H1 (cell line): ENCODE measurements around the gene SEL1L2. TPM values are rescaled to one million over a fixed set of nuclear protein-coding genes. Genes with fewer than 3 reads are reported as not detected.

ENCODE experiments used
- ATF2 ChIP-seq: IDR thresholded peaks from 2 replicates; pipeline ENCODE4 v1.6.1; 2012; ENCODE audit warnings: low read length, inconsistent platforms
- GTF2F1 ChIP-seq: IDR thresholded peaks from 2 replicates; pipeline ENCODE4 v1.6.1; 2012; ENCODE audit warnings: low read depth, low read length, improper control_type of control experiment, borderline replicate concordance
- SRF ChIP-seq: IDR thresholded peaks from 2 replicates; pipeline ENCODE4 v1.6.1; 2011; ENCODE audit warnings: mild to moderate bottlenecking, low read depth, low read length, moderate library complexity
- USF2 ChIP-seq: IDR thresholded peaks from 2 replicates; pipeline ENCODE4 v1.6.1; 2011; ENCODE audit warnings: low read length, improper control_type of control experiment
- YY1 ChIP-seq: IDR thresholded peaks from 2 replicates; pipeline ENCODE4 v1.6.1; 2011; ENCODE audit warnings: low read depth, mild to moderate bottlenecking, low read length
- polyA plus RNA-seq, 7 experiments: library from polyadenylated mRNA; depleted of rRNA in 3 of 7; stranded (reverse) in 5 of 7; unstranded in 2 of 7; fragments of >200 nt in 5 of 7; fragments of 200-250 nt in 2 of 7; gene quantifications; 1 replicate in 5 of 7; 2 replicates in 1 of 7; 4 replicates in 1 of 7; pipeline versions ENCODE4 v1.2.1 to v1.2.3, GENCODE V29; 2011 to 2013; ENCODE audit warnings: missing spikeins in 2 of 7, mixed read lengths in 2 of 7
- total RNA-seq: library from RNA; stranded (reverse); fragmentation: NEBNext Ultra II Directional; extraction: Animal tissue kit (Norgen Biotek cat#: 25700); gene quantifications from 2 replicates; pipeline ENCODE4 v1.2.1, GENCODE V29; 2021

The SEL1L2 gene
- total and polyA plus RNA-seq, 2 of the 8 experiments (the other 6 are each of a cell fraction or from before 2014, with no cell fraction given) = not detected

GRCh38 chr20:13858439-13858838, 132.0 kb downstream of the SEL1L2 start (continued):
- no peak for TF ChIP-seq GTF2F1
- no peak for TF ChIP-seq SRF
- TF ChIP-seq YY1 = no peak
- no peak for TF ChIP-seq USF2
- no peak for TF ChIP-seq ATF2
